K562 (cell line): ENCODE results near the gene PKD1L1. TPM values are rescaled to one million over a fixed set of nuclear protein-coding genes. Genes with fewer than 3 reads are reported as not detected.
A peak's percentile ranks its signal among the peaks of the same experiment; 100 is the strongest.

Source experiments
- ATAC-seq: fragments of 200-7000 bp; cut with Tn5 transposase; 3 replicates; pipeline ENCODE4 v1.9.1; 2020; ENCODE audit warnings: moderate library complexity
- BruUV-seq: library from RNA; stranded (reverse); fragments of 400-500 nt; replicated peaks from 2 replicates; lab custom pipeline; 2021; lab: Mats Ljungman, UMichigan
- CTCF ChIA-PET: fragments of 300-600 bp; formaldehyde crosslinking; extraction: SDS; loops from one replicate; lab custom pipeline; 2021; ENCODE audit warnings: low intra/inter-chr PET ratio; lab: Yijun Ruan, JAX
- POLR2A ChIA-PET: fragments of 300-600, 350-650 bp; sonication (Branson Sonifier 250); formaldehyde crosslinking; extraction: SDS; loops from one replicate; lab custom pipeline; 2021; ENCODE audit warnings: antibody characterized with exemption, inconsistent platforms; lab: Yijun Ruan, JAX
- DNase-seq, 4 experiments: peaks; one replicate each; pipeline versions ENCODE4 v3.0.0 to v3.0.0-alpha.2; 2011 to 2018; ENCODE audit warnings: low spot score in 3 of 4, mixed read lengths in 3 of 4; ENCODE audit errors: extremely low read depth in 1 of 4
- FAIRE-seq: peaks from 2 replicates; lab custom pipeline; 2011; peaks lifted over from hg19 to GRCh38; lab: Jason Lieb, UNC
- H2AFZ ChIP-seq: 2 replicates; pipeline ENCODE4 v1.6.0; 2011; ENCODE audit warnings: low read depth, low read length, control low read depth, inconsistent platforms
- H3K27ac ChIP-seq: fragments of 200-600 bp; 3 replicates; pipeline ENCODE4 v1.8.0; 2011; ENCODE audit warnings: low read depth, mild to moderate bottlenecking, control low read depth, inconsistent platforms, low read length, moderate library complexity, mixed read lengths; ENCODE audit errors: extremely low read depth
- H3K27me3 ChIP-seq, 2 experiments: fragments of 300-600 bp in 1 of 2; 2 replicates in 1 of 2; 3 replicates in 1 of 2; pipeline versions ENCODE4 v1.6.0 to v1.8.0; 2011; ENCODE audit warnings: inconsistent platforms in 2 of 2, low read length in 2 of 2, mild to moderate bottlenecking in 1 of 2, mixed read lengths in 1 of 2, moderate library complexity in 1 of 2; ENCODE audit not compliant: control insufficient read depth in 2 of 2, insufficient read depth in 2 of 2
- H3K36me3 ChIP-seq: fragments of 300-600 bp; 3 replicates; pipeline ENCODE4 v1.8.0; 2011; ENCODE audit warnings: mild to moderate bottlenecking, low read length, inconsistent platforms; ENCODE audit not compliant: control insufficient read depth, insufficient read depth
- H3K4me1 ChIP-seq, 2 experiments: fragments of 200-600 bp in 1 of 2; replicated peaks in 1 of 2; 2 replicates in 1 of 2; 3 replicates in 1 of 2; pipeline versions ENCODE4 v1.5.1 to v1.8.0; 2011; ENCODE audit warnings: inconsistent platforms in 2 of 2, low read length in 2 of 2, mild to moderate bottlenecking in 1 of 2, mixed read lengths in 1 of 2, moderate library complexity in 1 of 2; ENCODE audit not compliant: control insufficient read depth in 2 of 2, insufficient read depth in 2 of 2
- H3K4me2 ChIP-seq: 2 replicates; pipeline ENCODE4 v1.6.1; 2011; ENCODE audit warnings: low read length, control low read depth, inconsistent platforms, mixed read lengths; ENCODE audit not compliant: insufficient read depth
- H3K4me3 ChIP-seq: fragments of 200-600 bp; sonication (generic), shearing (Covaris generic); 2 replicates; pipeline ENCODE4 v1.5.1; 2016; ENCODE audit warnings: control low read depth, inconsistent platforms
- H3K79me2 ChIP-seq: fragments of 200-600 bp; 3 replicates; pipeline ENCODE4 v1.8.0; 2011; ENCODE audit warnings: low read length, inconsistent platforms; ENCODE audit not compliant: control insufficient read depth, insufficient read depth
- H3K9ac ChIP-seq, 2 experiments: 2 replicates each; pipeline versions ENCODE4 v1.6.0 to v1.6.1; 2011; ENCODE audit warnings: low read depth in 2 of 2, low read length in 2 of 2, control low read depth in 1 of 2, inconsistent platforms in 1 of 2, mild to moderate bottlenecking in 1 of 2, mixed read lengths in 1 of 2; ENCODE audit not compliant: insufficient read depth in 1 of 2
- H3K9me1 ChIP-seq: one replicate; pipeline ENCODE4 v1.6.0; 2011; ENCODE audit warnings: inconsistent platforms, mild to moderate bottlenecking, low read length, moderate library complexity; ENCODE audit not compliant: control insufficient read depth, insufficient read depth
- H3K9me3 ChIP-seq: replicated peaks from 2 replicates; pipeline ENCODE4 v1.5.1; 2011; ENCODE audit warnings: low read depth, low read length, inconsistent platforms; ENCODE audit not compliant: control insufficient read depth, insufficient read depth
- H4K20me1 ChIP-seq: replicated peaks from 2 replicates; pipeline ENCODE4 v1.6.1; 2011; ENCODE audit warnings: low read length, inconsistent platforms, mixed read lengths; ENCODE audit not compliant: control insufficient read depth, insufficient read depth
- POLR2B ChIP-seq: fragments of 450-650 bp; IDR thresholded peaks from 2 replicates; pipeline ENCODE4 v1.6.1; 2018; ENCODE audit warnings: low read depth; ENCODE audit not compliant: partially characterized antibody
- ZNF436 ChIP-seq: fragments of 250-450, 450-650 bp; sonication (Bioruptor Pico); formaldehyde crosslinking; IDR thresholded peaks from 2 replicates; pipeline ENCODE4 v1.7.0; 2020; ENCODE audit warnings: mild to moderate bottlenecking
- WGBS: fragments of 100-300 bp; shearing (Covaris generic); methylation state at CpG from one replicate; pipeline ENCODE4 v1.1.6; 2016; ENCODE audit warnings: low coverage, mixed read lengths; ENCODE audit not compliant: insufficient coverage; ENCODE audit errors: missing lambda C conversion rate; 5-methylcytosine and 5-hydroxymethylcytosine counted together
- in situ Hi-C: fragments of 300-500 bp; cut with MboI; formaldehyde crosslinking; loops from 4 replicates; pipeline ENCODE4 v1.15.0; 2018; ENCODE audit warnings: inconsistent platforms, mixed read lengths
- intact Hi-C: fragments of 100-400 bp; cut with micrococcal nuclease; formaldehyde crosslinking; loops from 2 replicates; pipeline ENCODE4 v1.14.2; 2022
- polyA plus RNA-seq, 8 experiments: library from polyadenylated mRNA; depleted of rRNA in 4 of 8; stranded (reverse) in 5 of 8; unstranded in 3 of 8; fragments of >200 nt; fragmentation: Nextera tagmentation in 2 of 8; fragmentation: Illumina TruSeq in 1 of 8; extraction: Ambion mirVana in 2 of 8; extraction: Trizol in 1 of 8; gene quantifications; 2 replicates each; pipeline versions ENCODE4 v1.2.1 to v1.2.3, GENCODE V29; 2011 to 2014; ENCODE audit warnings: inconsistent platforms in 1 of 8, missing spikeins in 1 of 8
- total RNA-seq, 7 experiments: library from RNA; depleted of rRNA in 6 of 7; stranded (reverse); fragments of >200 nt in 6 of 7; fragmentation: Illumina TruSeq in 2 of 7; extraction: Trizol in 2 of 7; gene quantifications; 2 replicates each; pipeline versions ENCODE4 v1.2.1 to v1.2.3, GENCODE V29; 2011 to 2021; ENCODE audit warnings: low replicate concordance in 1 of 7

The PKD1L1 gene
- total and polyA plus RNA-seq, 9 of the 15 experiments (the other 6 are each of a cell fraction or from before 2014, with no cell fraction given) = 0.01 to 0.02 TPM; not detected in 7

DNA sequence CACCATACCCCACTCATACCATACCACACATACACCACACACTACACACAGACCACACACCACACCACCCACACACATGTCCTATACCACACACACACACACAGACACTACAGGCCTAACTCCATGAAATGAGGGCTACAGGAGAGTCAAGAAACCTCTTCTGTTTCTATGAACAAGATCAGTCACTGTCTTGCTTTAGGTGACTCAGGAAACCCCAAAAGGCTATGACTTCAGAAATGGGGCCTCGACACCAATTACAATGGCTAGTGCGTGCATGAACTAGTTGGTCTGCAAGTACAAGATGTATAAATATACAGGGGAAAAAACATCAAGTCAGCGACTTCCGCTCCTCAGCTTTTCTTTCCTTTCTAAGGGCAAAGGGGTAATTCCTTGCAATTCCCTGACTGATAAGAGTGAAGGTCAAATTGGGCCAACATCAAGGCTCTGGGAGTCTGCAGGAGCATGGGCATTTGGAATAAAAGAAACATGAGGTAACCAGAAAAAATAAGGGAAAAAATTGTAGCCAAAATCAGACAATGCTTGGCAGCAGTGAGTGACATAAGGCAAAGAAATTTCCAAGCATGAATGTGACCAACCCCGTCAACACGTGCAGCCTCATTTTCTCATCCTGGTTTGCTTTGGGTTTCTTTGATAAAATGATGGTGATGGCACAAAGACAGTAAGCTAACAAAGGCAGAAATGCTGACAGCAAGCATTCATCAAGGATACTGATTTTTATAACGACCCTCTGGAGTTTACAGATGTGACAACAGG lies 1.5 kb downstream of the PKD1L1 start:
- Histone ChIP-seq H3K27ac (no peak overlapping the region), H3K9ac (no peak overlapping the region), H4K20me1 (no peaks in the 10 kb centered on the region; the same call in none of the 2 replicates), H2AFZ (no peak overlapping the region), H3K27me3 (peaks cover 10 to 41% of the 10 kb centered on the region in 2 experiments; a peak in 4 of 5 replicates), H3K4me2 (no peak overlapping the region), H3K4me3 (no peak overlapping the region), H3K36me3 (no peaks in the 10 kb centered on the region), H3K4me1 (no peaks in the 10 kb centered on the region; a peak in 1 of 5 replicates), H3K9me3 (no peaks in the 10 kb centered on the region), H3K79me2 (no peaks in the 10 kb centered on the region), H3K9me1 (no peaks in the 10 kb centered on the region)
- BruUV-seq = no TSS peak
- no peak for ATAC-seq
- 0% methylated on average over 7 of the region's 7 CpGs for WGBS
- TF ChIP-seq POLR2B (no peak), ZNF436 (CRISPR knock-in tag) (no peak)
- intact Hi-C loops = loop anchor here (5.0 kb wide), 2 partner anchors 206 to 1906 kb away; no protein-coding TSS in a partner anchor
- POLR2A ChIA-PET = no interaction called here
- in situ Hi-C loops = no loop called here
- DNase-seq = no peak
- FAIRE-seq = peak; percentile 23
- CTCF ChIA-PET = interaction anchor here (0.6 to 3.0 kb wide), 4 partner anchors 22 to 208 kb away, joined by 3 to 39 read pairs (median 8); no protein-coding TSS in a partner anchor
